MCF 10A (cell line): ENCODE results near the gene OR5B21. TPM values are rescaled to one million over a fixed set of nuclear protein-coding genes. Genes with fewer than 3 reads are reported as not detected.

Experiments used
- BruUV-seq: library from RNA; stranded (reverse); fragments of 400-500 nt; replicated peaks from 2 replicates; lab custom pipeline; 2021; lab: Mats Ljungman, UMichigan
- CTCF ChIA-PET: fragments of 300-600 bp; sonication (Branson Sonifier 250); formaldehyde crosslinking; extraction: SDS; loops from one replicate; lab custom pipeline; 2021; ENCODE audit warnings: antibody characterized with exemption, inconsistent platforms; lab: Yijun Ruan, JAX
- POLR2A ChIA-PET: fragments of 300-600, 350-650 bp; sonication (Branson Sonifier 250); formaldehyde crosslinking; extraction: SDS; loops from one replicate; lab custom pipeline; 2020; ENCODE audit warnings: antibody characterized with exemption, inconsistent platforms; lab: Yijun Ruan, JAX
- DNase-seq: peaks from one replicate; pipeline ENCODE4 v3.0.0-alpha.2; 2018; ENCODE audit not compliant: unreplicated experiment
- H3K27ac Mint-ChIP-seq: one replicate; pipeline ENCODE4 v1.8.0; 2022; ENCODE audit warnings: mild to moderate bottlenecking, low read depth, mixed read lengths; ENCODE audit not compliant: unreplicated experiment
- H3K27me3 Mint-ChIP-seq: one replicate; pipeline ENCODE4 v1.8.0; 2022; ENCODE audit warnings: mixed read lengths; ENCODE audit not compliant: insufficient read depth, unreplicated experiment
- H3K36me3 Mint-ChIP-seq: one replicate; pipeline ENCODE4 v1.8.0; 2022; ENCODE audit warnings: mild to moderate bottlenecking, moderate library complexity, mixed read lengths; ENCODE audit not compliant: insufficient read depth, unreplicated experiment
- H3K4me1 Mint-ChIP-seq: one replicate; pipeline ENCODE4 v1.8.0; 2022; ENCODE audit warnings: mixed read lengths; ENCODE audit not compliant: insufficient read depth, unreplicated experiment
- H3K4me3 Mint-ChIP-seq: one replicate; pipeline ENCODE4 v1.8.0; 2022; ENCODE audit warnings: mild to moderate bottlenecking, moderate library complexity, mixed read lengths; ENCODE audit not compliant: unreplicated experiment
- H3K9me3 Mint-ChIP-seq: one replicate; pipeline ENCODE4 v1.8.0; 2022; ENCODE audit warnings: mixed read lengths; ENCODE audit not compliant: unreplicated experiment
- intact Hi-C: fragments of 100-400 bp; cut with micrococcal nuclease; formaldehyde crosslinking; loops from 2 replicates; pipeline ENCODE4 v1.14.1; 2022
- total RNA-seq: library from RNA; stranded (reverse); gene quantifications from 2 replicates; pipeline ENCODE4 v1.2.3, GENCODE V29; 2022
- TF ChIP-seq, protein P1 (sequence below): fragments of 200-600 bp; IDR thresholded peaks from one replicate; pipeline ENCODE4 v1.8.0; 2022; ENCODE audit warnings: antibody characterized with exemption, mild to moderate bottlenecking; ENCODE audit not compliant: unreplicated experiment

The OR5B21 gene
- total RNA-seq, 1 experiment from 2014 or later: not detected

- H3K4me1 Mint-ChIP-seq: no peaks in the 10 kb centered on the region
- DNase-seq: no peak
- H3K4me3 Mint-ChIP-seq: no peak overlapping the region
- intact Hi-C loops: no loop called here
- no peaks in the 10 kb centered on the region for H3K9me3 Mint-ChIP-seq
- no peak overlapping the region for H3K27ac Mint-ChIP-seq
- POLR2A ChIA-PET: interaction anchor here (1.0 kb wide), 1 partner anchor 727 kb away, joined by 3 read pairs; no protein-coding TSS in a partner anchor
- no peaks in the 10 kb centered on the region for H3K27me3 Mint-ChIP-seq
- no peaks in the 10 kb centered on the region for H3K36me3 Mint-ChIP-seq
- CTCF ChIA-PET: interaction anchor here (0.6 to 2.0 kb wide), 5 partner anchors 8 to 1048 kb away, joined by 3 to 6 read pairs (median 3); no protein-coding TSS in a partner anchor
- BruUV-seq: no TSS peak
- TF ChIP-seq, protein P1, sequence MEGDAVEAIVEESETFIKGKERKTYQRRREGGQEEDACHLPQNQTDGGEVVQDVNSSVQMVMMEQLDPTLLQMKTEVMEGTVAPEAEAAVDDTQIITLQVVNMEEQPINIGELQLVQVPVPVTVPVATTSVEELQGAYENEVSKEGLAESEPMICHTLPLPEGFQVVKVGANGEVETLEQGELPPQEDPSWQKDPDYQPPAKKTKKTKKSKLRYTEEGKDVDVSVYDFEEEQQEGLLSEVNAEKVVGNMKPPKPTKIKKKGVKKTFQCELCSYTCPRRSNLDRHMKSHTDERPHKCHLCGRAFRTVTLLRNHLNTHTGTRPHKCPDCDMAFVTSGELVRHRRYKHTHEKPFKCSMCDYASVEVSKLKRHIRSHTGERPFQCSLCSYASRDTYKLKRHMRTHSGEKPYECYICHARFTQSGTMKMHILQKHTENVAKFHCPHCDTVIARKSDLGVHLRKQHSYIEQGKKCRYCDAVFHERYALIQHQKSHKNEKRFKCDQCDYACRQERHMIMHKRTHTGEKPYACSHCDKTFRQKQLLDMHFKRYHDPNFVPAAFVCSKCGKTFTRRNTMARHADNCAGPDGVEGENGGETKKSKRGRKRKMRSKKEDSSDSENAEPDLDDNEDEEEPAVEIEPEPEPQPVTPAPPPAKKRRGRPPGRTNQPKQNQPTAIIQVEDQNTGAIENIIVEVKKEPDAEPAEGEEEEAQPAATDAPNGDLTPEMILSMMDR: no peak
These were observed 2.1 kb downstream of the OR5B21 start for GRCh38 chr11:58505849-58506248.

DNA sequence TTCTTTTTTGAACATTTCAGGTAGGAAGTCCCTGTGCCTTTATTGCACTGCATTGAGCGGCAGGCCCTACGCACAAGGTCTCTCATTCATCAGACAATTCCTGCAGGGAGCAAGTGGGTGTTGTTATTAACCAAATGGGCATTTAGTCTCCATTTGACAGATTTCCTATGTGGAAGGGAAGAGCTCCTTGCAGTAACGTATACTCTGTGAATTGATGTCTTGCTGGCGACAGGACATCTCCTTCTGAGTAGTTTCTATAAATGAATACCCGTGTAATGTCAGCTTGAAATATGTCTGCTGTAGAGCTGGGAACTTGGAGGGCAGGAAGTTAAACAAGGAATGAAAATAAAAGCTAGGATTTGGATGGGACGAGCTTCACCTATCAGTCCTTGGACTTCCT lies 3.7 kb downstream of the OR5B21 start:
- TF ChIP-seq, protein P1: no peak
- Mint-ChIP-seq H3K9me3 (no peaks in the 10 kb centered on the region), H3K27me3 (no peaks in the 10 kb centered on the region), H3K36me3 (no peaks in the 10 kb centered on the region), H3K27ac (no peak overlapping the region), H3K4me1 (no peaks in the 10 kb centered on the region), H3K4me3 (no peak overlapping the region)
- BruUV-seq: no TSS peak
- ChIA-PET POLR2A (no interaction called here), CTCF (interaction anchor here (0.6 to 1.0 kb wide), 4 partner anchors 10 to 1265 kb away, joined by 3 to 7 read pairs (median 4); no protein-coding TSS in a partner anchor)
- intact Hi-C loops: no loop called here
- DNase-seq: no peak

DNA sequence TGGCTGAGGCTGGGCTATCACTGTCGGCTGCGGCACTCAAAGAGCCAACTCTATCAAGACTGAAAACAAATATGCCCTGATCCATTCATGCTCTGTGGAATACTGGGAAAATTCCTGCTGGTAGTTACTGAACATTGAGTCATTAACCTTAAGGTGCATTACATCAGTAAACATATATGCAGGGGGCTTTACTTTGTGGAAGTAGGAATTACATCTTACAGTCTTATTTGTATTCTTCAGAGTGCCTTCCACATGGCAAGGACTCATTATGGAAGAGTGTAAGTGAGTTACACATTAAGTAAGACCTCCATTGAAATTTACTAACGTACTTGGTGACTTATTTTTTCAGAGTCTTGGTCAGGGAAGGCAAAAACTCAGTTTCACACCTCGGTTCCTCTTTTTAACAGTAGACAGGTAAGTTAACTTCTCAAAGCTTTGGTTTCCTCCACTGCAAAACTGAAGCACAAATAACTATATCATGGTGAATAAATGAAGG lies 4.5 kb downstream of the OR5B21 start:
- BruUV-seq: no TSS peak
- POLR2A ChIA-PET: no interaction called here

GRCh38 chr11:58502004-58502403 lies 5.9 kb downstream of the OR5B21 start:
- no peak overlapping the region for H3K27ac Mint-ChIP-seq
- ChIA-PET CTCF (interaction anchor here (0.7 to 1.2 kb wide), 2 partner anchors 11 kb away, joined by 3 to 4 read pairs; no protein-coding TSS in a partner anchor), POLR2A (interaction anchor here (0.8 kb wide), 1 partner anchor 10 kb away, joined by 4 read pairs; no protein-coding TSS in a partner anchor)
- no peaks in the 10 kb centered on the region for H3K27me3 Mint-ChIP-seq
- no peak overlapping the region for H3K4me3 Mint-ChIP-seq
- TF ChIP-seq, protein P1: no peak
- no peaks in the 10 kb centered on the region for H3K9me3 Mint-ChIP-seq
- intact Hi-C loops: no loop called here
- no peaks in the 10 kb centered on the region for H3K36me3 Mint-ChIP-seq
- no peak for DNase-seq
- H3K4me1 Mint-ChIP-seq: no peaks in the 10 kb centered on the region
- BruUV-seq: no TSS peak

More for the DNA sequence above, 4.5 kb downstream of the OR5B21 start:
- intact Hi-C loops: no loop called here
- no peaks in the 10 kb centered on the region for H3K36me3 Mint-ChIP-seq
- H3K9me3 Mint-ChIP-seq: no peaks in the 10 kb centered on the region
- no peak overlapping the region for H3K27ac Mint-ChIP-seq
- TF ChIP-seq, protein P1: no peak
- CTCF ChIA-PET: interaction anchor here (0.9 to 1.2 kb wide), 2 partner anchors 9 to 10 kb away, joined by 3 to 5 read pairs; no protein-coding TSS in a partner anchor
- no peaks in the 10 kb centered on the region for H3K4me1 Mint-ChIP-seq
- no peak overlapping the region for H3K4me3 Mint-ChIP-seq
- no peak for DNase-seq
- H3K27me3 Mint-ChIP-seq: no peaks in the 10 kb centered on the region
